ENCODE measurements around the gene S100A7A.

- TF ChIP-seq CTCF (conservative IDR thresholded peaks at IDR 0.05) (no peak), ZFX (IDR thresholded peaks at IDR 0.05) (no peak)
Measured at GRCh38 chr1:153456396-153456795, 40.1 kb downstream of the S100A7A start.
